HG03045 (cell line): Measurements from ENCODE around the gene FITM1.

Experiments used
- ATAC-seq: cut with Tn5 transposase; IDR thresholded peaks from one replicate; pipeline ENCODE4 v1.9.1; 2021; ENCODE audit warnings: mild to moderate bottlenecking, moderate library complexity; ENCODE audit not compliant: unreplicated experiment

The FITM1 gene

GRCh38 chr14:24130380-24130716 is at the start of gene FITM1:
TSS of gene FITM1 (plus strand) at chr14:24130659. CDS start at chr14:24131564, 905 bp downstream.
- no peak for ATAC-seq

- peak; percentile 92 for ATAC-seq
Measured at GRCh38 chr14:24080888-24081738, 49.3 kb upstream of the FITM1 start.

GRCh38 chr14:24081739-24082211 is 48.7 kb upstream of the FITM1 start:
- no peak for ATAC-seq

- ATAC-seq = no peak
Measured at GRCh38 chr14:24082411-24083080, 47.9 kb upstream of the FITM1 start.

GRCh38 chr14:24083462-24083861 is 47.0 kb upstream of the FITM1 start:
- no peak for ATAC-seq

- no peak for ATAC-seq
Measured at GRCh38 chr14:24084440-24084839, 46.0 kb upstream of the FITM1 start.

GRCh38 chr14:24085215-24085614 is 45.2 kb upstream of the FITM1 start:
- no peak for ATAC-seq

GRCh38 chr14:24086193-24086955 is 44.1 kb upstream of the FITM1 start:
- ATAC-seq = no peak

GRCh38 chr14:24087004-24087403 is 43.5 kb upstream of the FITM1 start:
- no peak for ATAC-seq

GRCh38 chr14:24088095-24088494 is 42.4 kb upstream of the FITM1 start:
- ATAC-seq = no peak

- no peak for ATAC-seq
Measured at GRCh38 chr14:24089890-24090289, 40.6 kb upstream of the FITM1 start.

GRCh38 chr14:24092110-24092504 is 38.4 kb upstream of the FITM1 start:
- ATAC-seq = no peak

GRCh38 chr14:24092505-24093206 is 37.8 kb upstream of the FITM1 start:
- no peak for ATAC-seq

GRCh38 chr14:24093207-24093900 is 37.1 kb upstream of the FITM1 start:
- ATAC-seq = no peak

- peak; percentile 59 for ATAC-seq
Measured at GRCh38 chr14:24093901-24094840, 36.3 kb upstream of the FITM1 start, which contains the start of gene PCK2. TSS of gene PCK2 (plus strand) at chr14:24094311. CDS start at chr14:24094406, 95 bp downstream.

GRCh38 chr14:24094841-24095270 is 35.6 kb upstream of the FITM1 start:
- no peak for ATAC-seq

- ATAC-seq = peak; percentile 48
Measured at GRCh38 chr14:24095271-24096068, 35.0 kb upstream of the FITM1 start.

- no peak for ATAC-seq
Measured at GRCh38 chr14:24096545-24097181, 33.8 kb upstream of the FITM1 start.
